Activated CD4-positive, alpha-beta T cell treated with anti-CD3 and anti-CD28 coated beads, Interleukin-10, Interleukin-2, amounts not matched to agents 100 ng/mL and 50 ng/mL, durations not matched to agents 16 hours and 8 hours (primary cell): ENCODE data around the gene FAM136A.
"Not testable (repeated sequence)": the region's sequence is repeated elsewhere in the genome, so short reads cannot be mapped to it uniquely, and the experiment has no call there.

ENCODE experiments used
- DNase-seq: peaks from one replicate; pipeline ENCODE4 v3.0.0-alpha.2; 2020

FAM136A gene

GRCh38 chr2:70283500-70284191 lies 18.2 kb downstream of the FAM136A start:
- DNase-seq: no peak

GRCh38 chr2:70282439-70282838 lies 19.4 kb downstream of the FAM136A start:
- DNase-seq: no peak

- no peak for DNase-seq
These were observed 21.5 kb downstream of the FAM136A start for GRCh38 chr2:70280242-70280798.

GRCh38 chr2:70270323-70270722 lies 31.5 kb downstream of the FAM136A start:
- DNase-seq: no peak

- not testable (repeated sequence) for DNase-seq
These were observed 32.2 kb downstream of the FAM136A start for GRCh38 chr2:70269422-70270302.

- DNase-seq: not testable (repeated sequence)
These were observed 34.9 kb downstream of the FAM136A start for GRCh38 chr2:70266925-70267324.

GRCh38 chr2:70261501-70261900 lies 40.4 kb downstream of the FAM136A start:
- no peak for DNase-seq

GRCh38 chr2:70258532-70258875 lies 43.4 kb downstream of the FAM136A start:
- DNase-seq: no peak

- no peak for DNase-seq
These were observed 46.1 kb downstream of the FAM136A start for GRCh38 chr2:70255637-70256314.

GRCh38 chr2:70250434-70250833 lies 51.4 kb downstream of the FAM136A start:
- no peak for DNase-seq

GRCh38 chr2:70248181-70248847 lies 53.6 kb downstream of the FAM136A start, which contains the start of gene TIA1:
TSS of gene TIA1 (minus strand) at chr2:70248628. CDS start at chr2:70248430, 198 bp downstream.
- peak; percentile 99 for DNase-seq

- DNase-seq: peak; percentile 5
These were observed 54.3 kb downstream of the FAM136A start for GRCh38 chr2:70247364-70248180.
